ENCODE measurements around the gene GLP1R. TPM values are rescaled to one million over a fixed set of nuclear protein-coding genes. Genes with fewer than 3 reads are reported as not detected.

Gene GLP1R
- total and polyA plus RNA-seq, 2 of the 13 experiments (the other 11 are each of a cell fraction or from before 2014, with no cell fraction given) = not detected

GRCh38 chr6:39114704-39115599, 66.4 kb downstream of the GLP1R start, which contains the start of gene SAYSD1 (continued):
- TF ChIP-seq FOSL2 (CRISPR knock-in tag; IDR thresholded peaks at IDR 0.05) = peak; percentile 20; the same call in 1 of the 2 replicates
- no peak for TF ChIP-seq NR3C1 (CRISPR knock-in tag; IDR thresholded peaks at IDR 0.05)
- TF ChIP-seq ZNF18 (CRISPR knock-in tag; IDR thresholded peaks at IDR 0.05; ENCODE audit: insufficient replicate concordance) = peak; percentile 86
- no peak for TF ChIP-seq BCLAF1 (IDR thresholded peaks at IDR 0.05)
- no peak for TF ChIP-seq CREM (IDR thresholded peaks at IDR 0.05)
- no peak; the same call in 1 of the 2 replicates for TF ChIP-seq CREM (CRISPR knock-in tag; IDR thresholded peaks at IDR 0.05)
- TF ChIP-seq ZBTB7B (CRISPR knock-in tag; IDR thresholded peaks at IDR 0.05) = peak; percentile 40; the same call in 1 of the 2 replicates
- peak; percentile 51; the same call in 1 of the 2 replicates for TF ChIP-seq DRAP1 (CRISPR knock-in tag; IDR thresholded peaks at IDR 0.05)
- no peak for TF ChIP-seq ZUFSP (CRISPR knock-in tag; IDR thresholded peaks at IDR 0.05; ENCODE audit: borderline replicate concordance)
- TF ChIP-seq BCL6 (CRISPR knock-in tag; IDR thresholded peaks at IDR 0.05) = peak; percentile 32; the same call in 1 of the 2 replicates
- 0 out of 2 replicates have a peak, but pooled peaks have one; percentile 59 for TF ChIP-seq ZNF512B (CRISPR knock-in tag; IDR thresholded peaks at IDR 0.05; ENCODE audit: borderline replicate concordance)
- TF ChIP-seq SP2 (CRISPR knock-in tag; IDR thresholded peaks at IDR 0.05) = peak; percentile 43; the same call in 1 of the 2 replicates
- TF ChIP-seq IKZF1 (IDR thresholded peaks at IDR 0.05) = no peak
- TF ChIP-seq PRMT3 (CRISPR knock-in tag; IDR thresholded peaks at IDR 0.05; ENCODE audit: borderline replicate concordance, low read depth) = 0 out of 2 replicates have a peak, but pooled peaks have one; percentile 85
- no peak; the same call in 1 of the 2 replicates for TF ChIP-seq HNF4A (CRISPR knock-in tag; IDR thresholded peaks at IDR 0.05)
